ENCODE data around the gene SCN3B.

The SCN3B gene

GRCh38 chr11:123594921-123595320, 59.5 kb downstream of the SCN3B start:
- DNase-seq, result no peak

- no peak for DNase-seq
Measured at GRCh38 chr11:123594188-123594901, 60.1 kb downstream of the SCN3B start.

- no peak for DNase-seq
Measured at GRCh38 chr11:123593570-123593969, 60.9 kb downstream of the SCN3B start.

- DNase-seq, result no peak
Measured at GRCh38 chr11:123590296-123590912, 64.0 kb downstream of the SCN3B start.

- DNase-seq, result no peak
Measured at GRCh38 chr11:123588864-123589262, 65.6 kb downstream of the SCN3B start.

GRCh38 chr11:123588117-123588863, 66.1 kb downstream of the SCN3B start:
- DNase-seq, result no peak

GRCh38 chr11:123587559-123587958, 66.9 kb downstream of the SCN3B start:
- DNase-seq, result no peak

GRCh38 chr11:123587044-123587443, 67.4 kb downstream of the SCN3B start:
- no peak for DNase-seq

- no peak for DNase-seq
Measured at GRCh38 chr11:123586568-123586967, 67.9 kb downstream of the SCN3B start.

GRCh38 chr11:123585706-123586105, 68.7 kb downstream of the SCN3B start:
- no peak for DNase-seq

- DNase-seq, result no peak
Measured at GRCh38 chr11:123585206-123585605, 69.2 kb downstream of the SCN3B start.

- no peak for DNase-seq
Measured at GRCh38 chr11:123584737-123585136, 69.7 kb downstream of the SCN3B start.

- DNase-seq, result no peak
Measured at GRCh38 chr11:123584186-123584585, 70.2 kb downstream of the SCN3B start.

- DNase-seq, result no peak
Measured at GRCh38 chr11:123582992-123583504, 71.4 kb downstream of the SCN3B start.

- no peak for DNase-seq
Measured at GRCh38 chr11:123581651-123582399, 72.6 kb downstream of the SCN3B start.

GRCh38 chr11:123580557-123581275, 73.7 kb downstream of the SCN3B start:
- DNase-seq, result peak; percentile 54 to 60

- DNase-seq, result no peak
Measured at GRCh38 chr11:123580137-123580536, 74.3 kb downstream of the SCN3B start.

GRCh38 chr11:123579482-123579812, 75.0 kb downstream of the SCN3B start:
- no peak for DNase-seq

Data from activated CD4-positive, alpha-beta T cell treated with anti-CD3 and anti-CD28 coated beads for 4 hours (primary cell).